ENCODE measurements around the gene C1QL2.

The C1QL2 gene

GRCh38 chr2:119158563-119159347, at the start of gene C1QL2:
Gene C1QL2 (minus strand): TSS chr2:119158751. CDS start chr2:119158269, 482 bp downstream.
- peak; percentile 74 for DNase-seq (ENCODE audit: low spot score)

GRCh38 chr2:119207447-119207846, 48.9 kb upstream of the C1QL2 start:
- DNase-seq (ENCODE audit: low spot score) = no peak

- DNase-seq (ENCODE audit: low spot score) = no peak
Measured at GRCh38 chr2:119206201-119206600, 47.6 kb upstream of the C1QL2 start.

- no peak for DNase-seq (ENCODE audit: low spot score)
Measured at GRCh38 chr2:119205001-119205706, 46.6 kb upstream of the C1QL2 start.

GRCh38 chr2:119204525-119204924, 46.0 kb upstream of the C1QL2 start:
- DNase-seq (ENCODE audit: low spot score) = no peak

GRCh38 chr2:119202610-119203310, 44.2 kb upstream of the C1QL2 start:
- no peak for DNase-seq (ENCODE audit: low spot score)

GRCh38 chr2:119201815-119202214, 43.3 kb upstream of the C1QL2 start:
- no peak for DNase-seq (ENCODE audit: low spot score)

GRCh38 chr2:119198240-119198840, 39.8 kb upstream of the C1QL2 start:
- DNase-seq (ENCODE audit: low spot score) = no peak

GRCh38 chr2:119197529-119198239, 39.1 kb upstream of the C1QL2 start:
- DNase-seq (ENCODE audit: low spot score) = no peak

- DNase-seq (ENCODE audit: low spot score) = no peak
Measured at GRCh38 chr2:119197126-119197405, 38.5 kb upstream of the C1QL2 start.

- no peak for DNase-seq (ENCODE audit: low spot score)
Measured at GRCh38 chr2:119196301-119197125, 38.0 kb upstream of the C1QL2 start.

GRCh38 chr2:119195887-119196286, 37.3 kb upstream of the C1QL2 start:
- no peak for DNase-seq (ENCODE audit: low spot score)

- DNase-seq (ENCODE audit: low spot score) = no peak
Measured at GRCh38 chr2:119195001-119195400, 36.5 kb upstream of the C1QL2 start.

- DNase-seq (ENCODE audit: low spot score) = no peak
Measured at GRCh38 chr2:119192893-119193292, 34.3 kb upstream of the C1QL2 start.

- DNase-seq (ENCODE audit: low spot score) = no peak
Measured at GRCh38 chr2:119190321-119191111, 32.0 kb upstream of the C1QL2 start.

GRCh38 chr2:119184512-119184911, 26.0 kb upstream of the C1QL2 start:
- DNase-seq (ENCODE audit: low spot score) = no peak

GRCh38 chr2:119181791-119182445, 23.4 kb upstream of the C1QL2 start:
- DNase-seq (ENCODE audit: low spot score) = no peak

- no peak for DNase-seq (ENCODE audit: low spot score)
Measured at GRCh38 chr2:119181391-119181790, 22.8 kb upstream of the C1QL2 start.

GRCh38 chr2:119180892-119181291, 22.3 kb upstream of the C1QL2 start:
- DNase-seq (ENCODE audit: low spot score) = no peak

GRCh38 chr2:119179991-119180390, 21.4 kb upstream of the C1QL2 start:
- no peak for DNase-seq (ENCODE audit: low spot score)
